ENCODE measurements around the gene HOXC5.

HOXC5 gene

GRCh38 chr12:54017878-54018467, 14.9 kb upstream of the HOXC5 start:
- H3K4me3 ChIP-seq (replicated peaks; ENCODE audit: low read depth, low read length), result peak overlapping the region; percentile 37
- TF ChIP-seq CTCF (IDR thresholded peaks at IDR 0.05; ENCODE audit: low read length, missing control alignments), result no peak
- peak; percentile 29 for DNase-seq (ENCODE audit: low read depth)

- no peak for DNase-seq (ENCODE audit: low read depth)
- no peak overlapping the region for H3K4me3 ChIP-seq (replicated peaks; ENCODE audit: low read depth, low read length)
- TF ChIP-seq CTCF (IDR thresholded peaks at IDR 0.05; ENCODE audit: low read length, missing control alignments), result no peak
Observed at GRCh38 chr12:54018468-54018984, 14.3 kb upstream of the HOXC5 start.

GRCh38 chr12:54019091-54019811, 13.6 kb upstream of the HOXC5 start:
- TF ChIP-seq CTCF (IDR thresholded peaks at IDR 0.05; ENCODE audit: low read length, missing control alignments), result no peak
- no peak for DNase-seq (ENCODE audit: low read depth)
- H3K4me3 ChIP-seq (replicated peaks; ENCODE audit: low read depth, low read length), result no peak overlapping the region

GRCh38 chr12:54019924-54020590, 12.8 kb upstream of the HOXC5 start:
- DNase-seq (ENCODE audit: low read depth), result no peak
- no peak for TF ChIP-seq CTCF (IDR thresholded peaks at IDR 0.05; ENCODE audit: low read length, missing control alignments)
- H3K4me3 ChIP-seq (replicated peaks; ENCODE audit: low read depth, low read length), result no peak overlapping the region

GRCh38 chr12:54020591-54021405, 12.1 kb upstream of the HOXC5 start:
- H3K4me3 ChIP-seq (replicated peaks; ENCODE audit: low read depth, low read length), result no peak overlapping the region
- no peak for TF ChIP-seq CTCF (IDR thresholded peaks at IDR 0.05; ENCODE audit: low read length, missing control alignments)
- DNase-seq (ENCODE audit: low read depth), result no peak

GRCh38 chr12:54021432-54022013, 11.3 kb upstream of the HOXC5 start:
- DNase-seq (ENCODE audit: low read depth), result no peak
- H3K4me3 ChIP-seq (replicated peaks; ENCODE audit: low read depth, low read length), result no peak overlapping the region
- no peak for TF ChIP-seq CTCF (IDR thresholded peaks at IDR 0.05; ENCODE audit: low read length, missing control alignments)

All from fibroblast of pulmonary artery (primary cell).